ENCODE data around the gene TARS2. TPM values are rescaled to one million over a fixed set of nuclear protein-coding genes. Genes with fewer than 3 reads are reported as not detected.
A peak's percentile ranks its signal among the peaks of the same experiment; 100 is the strongest.

Gene TARS2
- total and polyA plus RNA-seq, 2 of the 4 experiments (the other 2 are of a cell fraction), result 10.9 to 21.8 TPM

DNA sequence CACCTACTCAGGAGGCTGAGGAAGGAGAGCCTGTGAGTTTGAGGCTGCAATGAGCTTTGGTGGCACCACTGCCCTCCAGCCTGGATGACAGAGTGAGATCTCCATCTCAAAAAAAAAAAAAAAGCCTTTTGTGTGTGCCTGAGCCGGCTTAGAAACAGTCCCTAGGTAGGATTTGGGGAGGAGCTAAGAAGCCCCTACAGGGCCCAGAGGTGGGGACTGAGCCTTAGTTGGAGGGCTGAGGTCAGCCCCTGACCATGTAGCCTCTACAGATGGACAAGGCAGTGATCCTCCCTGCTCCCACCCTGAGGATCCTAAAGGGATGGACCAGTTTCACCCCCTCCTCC, 64.5 kb downstream of the TARS2 start:
- Histone ChIP-seq H3K27me3 (ENCODE audit: control insufficient read depth, insufficient read depth, low read length) (no peaks in the 10 kb centered on the region), H2BK120ac (ENCODE audit: low read depth, low read length) (peak overlapping the region; percentile 26), H3K56ac (ENCODE audit: extremely low read depth, insufficient read depth, low read length) (no peak overlapping the region), H3K4me3 (ENCODE audit: insufficient read depth, low read depth, low read length) (no peak overlapping the region), H3K14ac (replicated peaks; ENCODE audit: low read depth, low read length) (peak overlapping the region; percentile 65; the same call in 1 of the 2 replicates), H2BK5ac (ENCODE audit: low read depth, low read length, poor library complexity, severe bottlenecking) (peak overlapping the region; percentile 37), H3K36me3 (ENCODE audit: control insufficient read depth, insufficient read depth, low read length) (peaks cover 5% of the 10 kb centered on the region), H4K91ac (ENCODE audit: insufficient read depth, low read depth, low read length) (peak overlapping the region; percentile 67), H3K9me1 (ENCODE audit: insufficient read depth, low read length) (peaks cover 10% of the 10 kb centered on the region), H2AK9ac (replicated peaks; ENCODE audit: low read depth, low read length, poor library complexity) (peak overlapping the region; percentile 45), H3K23ac (ENCODE audit: low read depth, low read length) (peak overlapping the region; percentile 60; the same call in 1 of the 2 replicates), H2AFZ (replicated peaks; ENCODE audit: low read length, poor library complexity) (peak overlapping the region; percentile 63), H2BK20ac (ENCODE audit: low read depth, low read length) (peak overlapping the region; percentile 69; the same call in 1 of the 2 replicates), H3K4me1 (ENCODE audit: control insufficient read depth, insufficient read depth, low read length) (peaks cover 26% of the 10 kb centered on the region), H3K9me3 (ENCODE audit: control insufficient read depth, insufficient read depth, low read length) (no peaks in the 10 kb centered on the region), H3K79me1 (ENCODE audit: low read depth in 1 of 2, low read length in 2 of 2) (peaks cover 3 to 50% of the 10 kb centered on the region in 2 experiments; a peak in 3 of 4 replicates), H2AK5ac (ENCODE audit: low read depth, low read length) (peak overlapping the region; percentile 96), H3K4ac (ENCODE audit: low read depth, low read length) (peak overlapping the region; percentile 86), H4K20me1 (ENCODE audit: insufficient read depth, low read length) (no peaks in the 10 kb centered on the region; the same call in none of the 2 replicates), H4K8ac (ENCODE audit: low read depth in 2 of 2, low read length in 2 of 2) (peak overlapping the region; percentile 14 to 73; a peak in 2 of 4 replicates), H3K9ac (ENCODE audit: low read depth, low read length) (no peak overlapping the region), H3K18ac (ENCODE audit: low read depth, low read length) (peak overlapping the region; percentile 10; the same call in 1 of the 2 replicates), H3K4me2 (ENCODE audit: low read depth, low read length) (no peak overlapping the region), H2BK15ac (ENCODE audit: low read depth, low read length) (peak overlapping the region; percentile 71; the same call in 2 of the 3 replicates), H3K27ac (ENCODE audit: insufficient read depth, low read length) (peak overlapping the region; percentile 47), H4K5ac (ENCODE audit: low read depth, low read length) (peak overlapping the region; percentile 19; the same call in 1 of the 2 replicates)
- in situ Hi-C loops (cut with MboI; ENCODE audit: low sequenced_read_pairs) (loop anchor here (10.0 kb wide), 1 partner anchor 287 kb away; the partner anchor contains the start of gene APH1A), intact Hi-C loops (cut with micrococcal nuclease) (no loop called here), dilution Hi-C loops (cut with HindIII; ENCODE audit: low sequenced_read_pairs, unreplicated experiment) (no loop called here)
- DNase-seq (no peak), ATAC-seq (ENCODE audit: low read depth) (no peak)
- CTCF ChIA-PET, result interaction anchor here (1.0 kb wide), 1 partner anchor 9 kb away, joined by 3 read pairs; no protein-coding TSS in a partner anchor
- POLR2A ChIA-PET (ENCODE audit: unreplicated experiment), result interaction anchor here (0.5 to 0.6 kb wide), 2 partner anchors 28 to 42 kb away, joined by 3 to 4 read pairs; partner anchors contain the start of gene MCL1
- WGBS, 2 experiments (ENCODE audit: extremely low coverage in 2 of 2, insufficient read length in 1 of 2), result 40% methylated on average over 1 of the region's 1 CpG; no CpG with 5 or more reads in 1 of the 2 experiments
- BruUV-seq (replicated peaks), result no TSS peak
- TF ChIP-seq MAFK (IDR thresholded peaks at IDR 0.05; ENCODE audit: low read depth, low read length), result no peak
- TF ChIP-seq, protein P1, sequence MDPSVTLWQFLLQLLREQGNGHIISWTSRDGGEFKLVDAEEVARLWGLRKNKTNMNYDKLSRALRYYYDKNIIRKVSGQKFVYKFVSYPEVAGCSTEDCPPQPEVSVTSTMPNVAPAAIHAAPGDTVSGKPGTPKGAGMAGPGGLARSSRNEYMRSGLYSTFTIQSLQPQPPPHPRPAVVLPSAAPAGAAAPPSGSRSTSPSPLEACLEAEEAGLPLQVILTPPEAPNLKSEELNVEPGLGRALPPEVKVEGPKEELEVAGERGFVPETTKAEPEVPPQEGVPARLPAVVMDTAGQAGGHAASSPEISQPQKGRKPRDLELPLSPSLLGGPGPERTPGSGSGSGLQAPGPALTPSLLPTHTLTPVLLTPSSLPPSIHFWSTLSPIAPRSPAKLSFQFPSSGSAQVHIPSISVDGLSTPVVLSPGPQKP (IDR thresholded peaks at IDR 0.05; ENCODE audit: borderline replicate concordance, low read depth, low read length), result no peak
- TF ChIP-seq, protein P2, sequence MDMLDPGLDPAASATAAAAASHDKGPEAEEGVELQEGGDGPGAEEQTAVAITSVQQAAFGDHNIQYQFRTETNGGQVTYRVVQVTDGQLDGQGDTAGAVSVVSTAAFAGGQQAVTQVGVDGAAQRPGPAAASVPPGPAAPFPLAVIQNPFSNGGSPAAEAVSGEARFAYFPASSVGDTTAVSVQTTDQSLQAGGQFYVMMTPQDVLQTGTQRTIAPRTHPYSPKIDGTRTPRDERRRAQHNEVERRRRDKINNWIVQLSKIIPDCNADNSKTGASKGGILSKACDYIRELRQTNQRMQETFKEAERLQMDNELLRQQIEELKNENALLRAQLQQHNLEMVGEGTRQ (IDR thresholded peaks at IDR 0.05; ENCODE audit: low read depth, low read length), result no peak
- TF ChIP-seq MXI1 (IDR thresholded peaks at IDR 0.05; ENCODE audit: borderline replicate concordance, low read depth, low read length), result no peak
- TF ChIP-seq BHLHE40 (IDR thresholded peaks at IDR 0.05; ENCODE audit: low read depth, low read length), result no peak
- no peak for TF ChIP-seq CHD1 (IDR thresholded peaks at IDR 0.05; ENCODE audit: low read depth, low read length)
- no peak for TF ChIP-seq POLR2A (IDR thresholded peaks at IDR 0.05; ENCODE audit: low read depth, low read length)
- TF ChIP-seq SMC3 (IDR thresholded peaks at IDR 0.05; ENCODE audit: low read depth, low read length), result no peak
- TF ChIP-seq FOS (IDR thresholded peaks at IDR 0.05; ENCODE audit: low read depth, low read length), result no peak
- TF ChIP-seq, protein P3, sequence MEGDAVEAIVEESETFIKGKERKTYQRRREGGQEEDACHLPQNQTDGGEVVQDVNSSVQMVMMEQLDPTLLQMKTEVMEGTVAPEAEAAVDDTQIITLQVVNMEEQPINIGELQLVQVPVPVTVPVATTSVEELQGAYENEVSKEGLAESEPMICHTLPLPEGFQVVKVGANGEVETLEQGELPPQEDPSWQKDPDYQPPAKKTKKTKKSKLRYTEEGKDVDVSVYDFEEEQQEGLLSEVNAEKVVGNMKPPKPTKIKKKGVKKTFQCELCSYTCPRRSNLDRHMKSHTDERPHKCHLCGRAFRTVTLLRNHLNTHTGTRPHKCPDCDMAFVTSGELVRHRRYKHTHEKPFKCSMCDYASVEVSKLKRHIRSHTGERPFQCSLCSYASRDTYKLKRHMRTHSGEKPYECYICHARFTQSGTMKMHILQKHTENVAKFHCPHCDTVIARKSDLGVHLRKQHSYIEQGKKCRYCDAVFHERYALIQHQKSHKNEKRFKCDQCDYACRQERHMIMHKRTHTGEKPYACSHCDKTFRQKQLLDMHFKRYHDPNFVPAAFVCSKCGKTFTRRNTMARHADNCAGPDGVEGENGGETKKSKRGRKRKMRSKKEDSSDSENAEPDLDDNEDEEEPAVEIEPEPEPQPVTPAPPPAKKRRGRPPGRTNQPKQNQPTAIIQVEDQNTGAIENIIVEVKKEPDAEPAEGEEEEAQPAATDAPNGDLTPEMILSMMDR (conservative IDR thresholded peaks at IDR 0.05; ENCODE audit: low read depth, low read length), result no peak
- TF ChIP-seq NFE2L2 (IDR thresholded peaks at IDR 0.05; ENCODE audit: low read depth, low read length), result no peak
- no peak for TF ChIP-seq CEBPB (IDR thresholded peaks at IDR 0.05; ENCODE audit: low read depth, low read length)
- TF ChIP-seq RCOR1 (IDR thresholded peaks at IDR 0.05; ENCODE audit: insufficient replicate concordance, low read length), result no peak
- TF ChIP-seq MAZ (IDR thresholded peaks at IDR 0.05; ENCODE audit: borderline replicate concordance, low read depth, low read length), result no peak
- TF ChIP-seq RFX5 (IDR thresholded peaks at IDR 0.05; ENCODE audit: low read depth, low read length), result no peak
- no peak for TF ChIP-seq RAD21 (IDR thresholded peaks at IDR 0.05; ENCODE audit: low read length)

Data from IMR-90 (cell line).